Astrocyte (in vitro differentiated cells and primary cell): ENCODE measurements around the gene BPIFB6. TPM values are rescaled to one million over a fixed set of nuclear protein-coding genes. Genes with fewer than 3 reads are reported as not detected.

Experiments
- DNase-seq: peaks from one replicate; pipeline ENCODE4 v3.0.0-alpha.2; 2010; ENCODE audit warnings: low read depth
- FAIRE-seq: peaks from 2 replicates; lab custom pipeline; 2011; peaks lifted over from hg19 to GRCh38; lab: Jason Lieb, UNC
- H2AFZ ChIP-seq: 2 replicates; pipeline ENCODE4 v1.6.0; 2012; ENCODE audit warnings: low read depth, low read length, inconsistent platforms
- H3K27ac ChIP-seq: 2 replicates; pipeline ENCODE4 v1.5.1; 2011; ENCODE audit warnings: low read depth, low read length, inconsistent platforms
- H3K27me3 ChIP-seq: 2 replicates; pipeline ENCODE4 v1.6.0; 2011; ENCODE audit warnings: low read length, inconsistent platforms; ENCODE audit not compliant: insufficient read depth
- H3K36me3 ChIP-seq: 2 replicates; pipeline ENCODE4 v1.5.1; 2011; ENCODE audit warnings: low read length, inconsistent platforms; ENCODE audit not compliant: insufficient read depth
- H3K4me1 ChIP-seq: 2 replicates; pipeline ENCODE4 v1.5.1; 2011; ENCODE audit warnings: low read length, inconsistent platforms; ENCODE audit not compliant: insufficient read depth
- H3K4me2 ChIP-seq: 2 replicates; pipeline ENCODE4 v1.6.0; 2012; ENCODE audit warnings: low read length, inconsistent platforms
- H3K4me3 ChIP-seq: 2 replicates; pipeline ENCODE4 v1.5.1; 2011; ENCODE audit warnings: low read depth, mild to moderate bottlenecking, low read length, inconsistent platforms; ENCODE audit not compliant: insufficient read depth
- H3K79me2 ChIP-seq: 2 replicates; pipeline ENCODE4 v1.6.0; 2012; ENCODE audit warnings: mild to moderate bottlenecking, low read length, inconsistent platforms; ENCODE audit not compliant: insufficient read depth
- H3K9ac ChIP-seq: 2 replicates; pipeline ENCODE4 v1.6.0; 2012; ENCODE audit warnings: mild to moderate bottlenecking, low read length, inconsistent platforms
- H3K9me3 ChIP-seq: 2 replicates; pipeline ENCODE4 v1.5.1; 2012; ENCODE audit warnings: low read depth, mild to moderate bottlenecking, low read length, inconsistent platforms; ENCODE audit not compliant: insufficient read depth
- H4K20me1 ChIP-seq: 2 replicates; pipeline ENCODE4 v1.6.0; 2012; ENCODE audit warnings: low read length, inconsistent platforms; ENCODE audit not compliant: insufficient read depth
- H3K27ac Mint-ChIP-seq: one replicate; pipeline ENCODE4 v1.8.0; 2021; ENCODE audit warnings: mild to moderate bottlenecking, mixed read lengths; ENCODE audit not compliant: unreplicated experiment
- H3K27me3 Mint-ChIP-seq: one replicate; pipeline ENCODE4 v1.8.0; 2021; ENCODE audit warnings: low read depth, mixed read lengths; ENCODE audit not compliant: unreplicated experiment
- H3K36me3 Mint-ChIP-seq: one replicate; pipeline ENCODE4 v1.8.0; 2021; ENCODE audit warnings: low read depth, mixed read lengths; ENCODE audit not compliant: unreplicated experiment
- H3K4me1 Mint-ChIP-seq: one replicate; pipeline ENCODE4 v1.8.0; 2021; ENCODE audit warnings: low read depth, mixed read lengths; ENCODE audit not compliant: unreplicated experiment
- H3K4me3 Mint-ChIP-seq: one replicate; pipeline ENCODE4 v1.8.0; 2021; ENCODE audit warnings: mild to moderate bottlenecking, moderate library complexity, mixed read lengths; ENCODE audit not compliant: unreplicated experiment
- H3K9me3 Mint-ChIP-seq: one replicate; pipeline ENCODE4 v1.8.0; 2021; ENCODE audit warnings: mild to moderate bottlenecking, mixed read lengths; ENCODE audit not compliant: unreplicated experiment
- EZH2 ChIP-seq: IDR thresholded peaks from 2 replicates; pipeline ENCODE4 v1.6.1; 2012; ENCODE audit warnings: mild to moderate bottlenecking, low read length, inconsistent platforms; ENCODE audit not compliant: insufficient read depth
- total RNA-seq: library from RNA; stranded (reverse); gene quantifications from 2 replicates; pipeline ENCODE4 v1.2.1, GENCODE V29; 2021
- TF ChIP-seq, protein P1 (sequence below): IDR thresholded peaks from 2 replicates; pipeline ENCODE4 v1.5.1; 2011; ENCODE audit warnings: low read depth, mild to moderate bottlenecking, inconsistent platforms, low read length, moderate library complexity; ENCODE audit not compliant: insufficient read depth

The BPIFB6 gene
- total RNA-seq, 1 donor from 2014 or later, result not detected

DNA sequence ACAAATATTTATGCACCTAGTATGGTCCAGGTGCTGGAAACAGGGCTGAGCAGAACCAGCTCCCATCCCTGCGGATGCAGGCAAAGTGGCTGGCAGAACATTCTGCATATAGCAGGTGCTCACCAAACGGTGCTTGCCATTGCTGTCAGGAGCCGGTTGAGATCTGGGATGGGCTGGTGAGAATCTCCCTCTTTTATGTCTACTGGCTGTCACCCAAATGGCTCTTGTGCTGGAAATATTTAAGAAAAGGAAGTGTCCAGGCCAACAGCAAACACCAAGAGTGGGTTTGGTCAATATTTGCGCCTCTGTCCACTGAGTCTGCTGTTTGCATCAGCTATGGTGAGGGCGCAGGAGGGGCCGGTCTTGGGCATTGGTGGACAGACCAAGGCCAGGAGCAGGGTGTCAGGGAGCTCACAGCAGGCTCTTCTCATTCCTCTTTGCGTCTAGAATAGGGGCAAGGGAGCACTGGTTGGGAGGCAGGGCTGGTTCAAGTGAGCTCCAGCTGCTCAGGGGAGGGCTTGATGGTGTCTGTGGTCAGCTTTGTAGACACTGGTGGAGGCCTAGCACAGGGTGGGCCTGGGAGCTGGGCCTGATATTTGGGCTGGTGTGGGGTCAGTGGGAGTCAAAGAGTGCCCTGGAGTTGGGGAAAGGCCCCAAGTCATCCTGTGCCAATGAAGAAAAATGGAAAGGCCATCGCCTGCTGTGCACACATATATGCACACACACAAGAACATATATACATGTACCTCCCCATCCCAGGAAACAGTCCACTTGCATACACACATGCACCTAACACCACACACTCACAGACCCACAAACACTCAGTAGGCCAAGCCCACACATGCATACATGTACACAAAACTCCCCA lies 25.3 kb upstream of the BPIFB6 start:
- H3K4me2 ChIP-seq, result no peak overlapping the region
- no peak overlapping the region for H3K27ac ChIP-seq
- no peaks in the 10 kb centered on the region for H3K27me3 ChIP-seq
- H3K9ac ChIP-seq, result no peak overlapping the region
- TF ChIP-seq EZH2, result no peak
- TF ChIP-seq, protein P1, sequence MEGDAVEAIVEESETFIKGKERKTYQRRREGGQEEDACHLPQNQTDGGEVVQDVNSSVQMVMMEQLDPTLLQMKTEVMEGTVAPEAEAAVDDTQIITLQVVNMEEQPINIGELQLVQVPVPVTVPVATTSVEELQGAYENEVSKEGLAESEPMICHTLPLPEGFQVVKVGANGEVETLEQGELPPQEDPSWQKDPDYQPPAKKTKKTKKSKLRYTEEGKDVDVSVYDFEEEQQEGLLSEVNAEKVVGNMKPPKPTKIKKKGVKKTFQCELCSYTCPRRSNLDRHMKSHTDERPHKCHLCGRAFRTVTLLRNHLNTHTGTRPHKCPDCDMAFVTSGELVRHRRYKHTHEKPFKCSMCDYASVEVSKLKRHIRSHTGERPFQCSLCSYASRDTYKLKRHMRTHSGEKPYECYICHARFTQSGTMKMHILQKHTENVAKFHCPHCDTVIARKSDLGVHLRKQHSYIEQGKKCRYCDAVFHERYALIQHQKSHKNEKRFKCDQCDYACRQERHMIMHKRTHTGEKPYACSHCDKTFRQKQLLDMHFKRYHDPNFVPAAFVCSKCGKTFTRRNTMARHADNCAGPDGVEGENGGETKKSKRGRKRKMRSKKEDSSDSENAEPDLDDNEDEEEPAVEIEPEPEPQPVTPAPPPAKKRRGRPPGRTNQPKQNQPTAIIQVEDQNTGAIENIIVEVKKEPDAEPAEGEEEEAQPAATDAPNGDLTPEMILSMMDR, result no peak
- Mint-ChIP-seq H3K27me3 (peaks cover 25% of the 10 kb centered on the region), H3K36me3 (no peaks in the 10 kb centered on the region), H3K27ac (no peak overlapping the region), H3K4me1 (no peaks in the 10 kb centered on the region), H3K4me3 (no peak overlapping the region), H3K9me3 (peaks cover 2% of the 10 kb centered on the region)
- no peaks in the 10 kb centered on the region for H3K36me3 ChIP-seq
- no peak overlapping the region for H2AFZ ChIP-seq
- H3K9me3 ChIP-seq, result no peaks in the 10 kb centered on the region
- no peak overlapping the region for H3K4me3 ChIP-seq
- no peaks in the 10 kb centered on the region for H3K79me2 ChIP-seq
- no peaks in the 10 kb centered on the region for H3K4me1 ChIP-seq
- FAIRE-seq (no peak), DNase-seq (no peak)
- no peaks in the 10 kb centered on the region for H4K20me1 ChIP-seq

DNA sequence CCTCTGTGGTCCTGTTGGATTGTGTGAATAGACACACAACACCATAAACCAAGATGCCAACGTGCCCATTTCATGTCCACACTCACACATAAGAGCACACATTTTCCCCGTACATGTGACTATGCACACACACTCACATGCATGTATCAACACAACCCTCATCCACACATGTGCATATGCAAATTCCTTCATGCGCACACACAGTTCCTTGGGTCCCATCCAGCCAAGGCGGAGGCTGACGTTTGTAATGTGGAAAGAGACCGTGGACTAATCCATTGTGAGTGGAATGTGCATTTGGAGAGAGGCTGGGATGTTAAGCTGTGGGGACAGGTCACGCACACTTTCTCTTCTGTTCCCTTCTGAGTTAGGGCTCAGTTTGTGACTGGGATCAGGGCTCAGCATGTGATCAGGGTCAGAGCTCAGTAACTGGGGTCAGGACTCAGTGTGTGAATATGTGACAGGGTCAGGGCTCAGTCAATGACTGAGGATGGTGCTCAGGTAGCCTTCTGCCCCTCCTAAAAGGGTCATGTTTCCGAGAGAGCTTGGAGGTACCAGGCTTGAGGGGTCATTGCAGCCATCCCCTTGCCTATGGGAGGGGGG lies 24.6 kb upstream of the BPIFB6 start:
- Histone ChIP-seq H2AFZ (no peak overlapping the region), H3K4me2 (no peak overlapping the region), H3K9ac (no peak overlapping the region), H3K79me2 (no peaks in the 10 kb centered on the region), H3K36me3 (no peaks in the 10 kb centered on the region), H3K27me3 (no peaks in the 10 kb centered on the region), H4K20me1 (no peaks in the 10 kb centered on the region), H3K4me3 (no peak overlapping the region), H3K27ac (no peak overlapping the region), H3K4me1 (no peaks in the 10 kb centered on the region), H3K9me3 (no peaks in the 10 kb centered on the region)
- Mint-ChIP-seq H3K27ac (no peak overlapping the region), H3K27me3 (peaks cover 33% of the 10 kb centered on the region), H3K4me3 (no peak overlapping the region), H3K9me3 (peaks cover 2% of the 10 kb centered on the region), H3K36me3 (no peaks in the 10 kb centered on the region), H3K4me1 (no peaks in the 10 kb centered on the region)
- FAIRE-seq (no peak), DNase-seq (no peak)
- TF ChIP-seq, protein P1, result no peak
- TF ChIP-seq EZH2, result no peak
